HEK293 (cell line): ENCODE measurements around the gene PJVK.

Experiments
- CTCF ChIA-PET: fragments of 350-600 bp; formaldehyde crosslinking; extraction: SDS; loops from one replicate; lab custom pipeline; 2021; ENCODE audit warnings: antibody characterized with exemption; lab: Yijun Ruan, JAX
- POLR2A ChIA-PET: fragments of 300-600 bp; formaldehyde crosslinking; extraction: SDS; loops from one replicate; lab custom pipeline; 2020; ENCODE audit warnings: antibody characterized with exemption, inconsistent platforms; lab: Yijun Ruan, JAX
- H3K27ac ChIP-seq: fragments of 200-500 bp; sonication (Bioruptor generic); 2 replicates; pipeline ENCODE4 v1.5.1; 2014; ENCODE audit warnings: low read depth, low read length, control low read depth, inconsistent platforms; ENCODE audit errors: extremely low read depth
- H3K36me3 ChIP-seq, 2 experiments: fragments of 200-500 bp in 1 of 2; sonication (Bioruptor generic) in 1 of 2; 1 replicate in 1 of 2; 2 replicates in 1 of 2; pipeline ENCODE4 v1.5.1; 2014 to 2017; ENCODE audit warnings: inconsistent platforms in 2 of 2, low read length in 2 of 2; ENCODE audit not compliant: control insufficient read depth in 2 of 2, insufficient read depth in 1 of 2
- H3K4me1 ChIP-seq: fragments of 200-500 bp; sonication (Bioruptor generic); 2 replicates; pipeline ENCODE4 v1.5.1; 2014; ENCODE audit warnings: mild to moderate bottlenecking, low read length, inconsistent platforms; ENCODE audit not compliant: control insufficient read depth, insufficient read depth
- H3K4me3 ChIP-seq: 2 replicates; pipeline ENCODE4 v1.5.1; 2011; ENCODE audit warnings: low read depth, mild to moderate bottlenecking, control low read depth, low read length, moderate library complexity
- H3K9me3 ChIP-seq: fragments of 200-500 bp; sonication (Bioruptor generic); 2 replicates; pipeline ENCODE4 v1.5.1; 2014; ENCODE audit warnings: low read depth, low read length, inconsistent platforms; ENCODE audit not compliant: control insufficient read depth, insufficient read depth
- EGR2 ChIP-seq: fragments of 450-650 bp; formaldehyde crosslinking; IDR thresholded peaks from 2 replicates; pipeline ENCODE4 v1.5.1; 2016; ENCODE audit warnings: low read depth, missing biosample characterization, missing genetic modification characterization
- FEZF1 ChIP-seq: fragments of 450-650 bp; formaldehyde crosslinking; IDR thresholded peaks from 2 replicates; pipeline ENCODE4 v1.5.1; 2016; ENCODE audit warnings: missing biosample characterization, missing genetic modification characterization
- GLIS1 ChIP-seq: fragments of 450-650 bp; formaldehyde crosslinking; IDR thresholded peaks from 2 replicates; pipeline ENCODE4 v1.5.1; 2016; ENCODE audit warnings: missing biosample characterization, missing genetic modification characterization
- GLIS2 ChIP-seq: fragments of 450-650 bp; formaldehyde crosslinking; IDR thresholded peaks from 2 replicates; pipeline ENCODE4 v1.5.1; 2016; ENCODE audit warnings: missing biosample characterization, missing genetic modification characterization
- KLF16 ChIP-seq: fragments of 450-650 bp; formaldehyde crosslinking; IDR thresholded peaks from 2 replicates; pipeline ENCODE4 v1.5.1; 2017; ENCODE audit warnings: missing biosample characterization, missing genetic modification characterization
- KLF7 ChIP-seq: fragments of 450-650 bp; formaldehyde crosslinking; IDR thresholded peaks from 2 replicates; pipeline ENCODE4 v1.5.1; 2016; ENCODE audit warnings: missing biosample characterization, missing genetic modification characterization, borderline replicate concordance
- OVOL3 ChIP-seq: fragments of 450-650 bp; formaldehyde crosslinking; IDR thresholded peaks from 2 replicates; pipeline ENCODE4 v1.5.1; 2016; ENCODE audit warnings: missing biosample characterization, missing genetic modification characterization
- PRDM1 ChIP-seq: fragments of 450-650 bp; formaldehyde crosslinking; IDR thresholded peaks from 2 replicates; pipeline ENCODE4; 2016; ENCODE audit warnings: missing biosample characterization, missing genetic modification characterization
- SETDB1 ChIP-seq: IDR thresholded peaks from one replicate; pipeline ENCODE4 v1.6.1; 2017; ENCODE audit warnings: mild to moderate bottlenecking, low read length, moderate library complexity, mixed read lengths; ENCODE audit not compliant: insufficient read length
- SP2 ChIP-seq: fragments of 450-650 bp; formaldehyde crosslinking; IDR thresholded peaks from 2 replicates; pipeline ENCODE4 v1.5.1; 2016; ENCODE audit warnings: missing biosample characterization, missing genetic modification characterization
- ZBTB17 ChIP-seq: fragments of 450-650 bp; formaldehyde crosslinking; IDR thresholded peaks from 2 replicates; pipeline ENCODE4 v1.5.1; 2016; ENCODE audit warnings: missing biosample characterization, missing genetic modification characterization
- ZFP3 ChIP-seq: fragments of 450-650 bp; formaldehyde crosslinking; IDR thresholded peaks from 2 replicates; pipeline ENCODE4 v1.5.1; 2016; ENCODE audit warnings: low read depth, missing biosample characterization, missing genetic modification characterization
- ZNF248 ChIP-seq: fragments of 450-650 bp; formaldehyde crosslinking; IDR thresholded peaks from 2 replicates; pipeline ENCODE4 v1.5.1; 2017; ENCODE audit warnings: missing biosample characterization, missing genetic modification characterization
- ZNF341 ChIP-seq: fragments of 450-650 bp; formaldehyde crosslinking; IDR thresholded peaks from 2 replicates; pipeline ENCODE4; 2016; ENCODE audit warnings: low read depth, missing biosample characterization, missing genetic modification characterization
- ZNF354C ChIP-seq: fragments of 450-650 bp; formaldehyde crosslinking; IDR thresholded peaks from 2 replicates; pipeline ENCODE4 v1.5.1; 2016; ENCODE audit warnings: missing biosample characterization, missing genetic modification characterization, low read depth, borderline replicate concordance
- ZNF521 ChIP-seq: fragments of 450-650 bp; formaldehyde crosslinking; IDR thresholded peaks from 2 replicates; pipeline ENCODE4 v1.5.1; 2017; ENCODE audit warnings: missing biosample characterization, mild to moderate bottlenecking, missing genetic modification characterization
- ZNF571 ChIP-seq: fragments of 450-650 bp; formaldehyde crosslinking; IDR thresholded peaks from 2 replicates; pipeline ENCODE4 v1.5.0; 2017; ENCODE audit warnings: missing biosample characterization, missing genetic modification characterization
- ZNF621 ChIP-seq: fragments of 450-650 bp; formaldehyde crosslinking; IDR thresholded peaks from 2 replicates; pipeline ENCODE4 v1.5.1; 2017; ENCODE audit warnings: missing biosample characterization, missing genetic modification characterization
- ZNF776 ChIP-seq: fragments of 450-650 bp; formaldehyde crosslinking; IDR thresholded peaks from 2 replicates; pipeline ENCODE4 v1.5.0; 2017; ENCODE audit warnings: missing biosample characterization, missing genetic modification characterization, borderline replicate concordance
- ZNF785 ChIP-seq: fragments of 450-650 bp; formaldehyde crosslinking; IDR thresholded peaks from 2 replicates; pipeline ENCODE4 v1.5.1; 2016; ENCODE audit warnings: missing biosample characterization, missing genetic modification characterization
- ZNF791 ChIP-seq: fragments of 450-650 bp; formaldehyde crosslinking; IDR thresholded peaks from 2 replicates; pipeline ENCODE4 v1.5.1; 2016; ENCODE audit warnings: missing biosample characterization, missing genetic modification characterization
- ZNF837 ChIP-seq: fragments of 450-650 bp; formaldehyde crosslinking; IDR thresholded peaks from 2 replicates; pipeline ENCODE4 v1.5.1; 2016; ENCODE audit warnings: missing biosample characterization, missing genetic modification characterization
- TF ChIP-seq, protein P1 (sequence below): fragments of 450-650 bp; formaldehyde crosslinking; IDR thresholded peaks from 2 replicates; pipeline ENCODE4 v1.5.1; 2016; ENCODE audit warnings: missing biosample characterization, missing genetic modification characterization
- TF ChIP-seq, protein P2 (sequence below): fragments of 450-650 bp; formaldehyde crosslinking; IDR thresholded peaks from 2 replicates; pipeline ENCODE4 v1.5.1; 2016; ENCODE audit warnings: missing biosample characterization, missing genetic modification characterization
- TF ChIP-seq, protein P3 (sequence below): fragments of 450-650 bp; formaldehyde crosslinking; IDR thresholded peaks from 2 replicates; pipeline ENCODE4 v1.5.1; 2017; ENCODE audit warnings: missing biosample characterization, missing genetic modification characterization
- TF ChIP-seq, protein P4 (sequence below): fragments of 450-650 bp; formaldehyde crosslinking; IDR thresholded peaks from 2 replicates; pipeline ENCODE4 v1.5.1; 2016; ENCODE audit warnings: missing biosample characterization, missing genetic modification characterization
- TF ChIP-seq, protein P5 (sequence below): fragments of 450-650 bp; formaldehyde crosslinking; IDR thresholded peaks from 2 replicates; pipeline ENCODE4 v1.5.1; 2016; ENCODE audit warnings: missing biosample characterization, missing genetic modification characterization
- TF ChIP-seq, protein P6 (sequence below): fragments of 450-650 bp; formaldehyde crosslinking; IDR thresholded peaks from 2 replicates; pipeline ENCODE4 v1.5.1; 2016; ENCODE audit warnings: missing biosample characterization, missing genetic modification characterization

The PJVK gene

DNA sequence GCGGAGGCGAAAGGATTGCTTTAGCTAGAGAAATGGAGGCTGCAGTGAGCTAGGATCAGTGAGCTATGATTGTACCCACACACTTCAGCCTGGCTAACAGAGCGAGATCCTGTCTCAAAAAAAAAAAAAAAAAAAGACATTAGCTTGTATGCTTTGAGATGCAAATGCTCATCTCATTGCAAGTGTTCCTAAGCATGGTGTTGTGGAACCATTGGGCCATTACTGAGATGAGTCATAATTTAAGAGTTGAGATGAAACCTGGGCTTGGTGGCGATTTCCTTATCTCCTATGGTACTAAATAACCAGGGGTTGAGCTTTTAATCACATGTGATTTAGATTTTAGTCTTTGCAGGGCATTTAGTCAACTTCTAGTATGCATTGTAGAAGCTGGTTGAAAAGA, 31.3 kb downstream of the PJVK start (continued):
- TF ChIP-seq, protein P1, sequence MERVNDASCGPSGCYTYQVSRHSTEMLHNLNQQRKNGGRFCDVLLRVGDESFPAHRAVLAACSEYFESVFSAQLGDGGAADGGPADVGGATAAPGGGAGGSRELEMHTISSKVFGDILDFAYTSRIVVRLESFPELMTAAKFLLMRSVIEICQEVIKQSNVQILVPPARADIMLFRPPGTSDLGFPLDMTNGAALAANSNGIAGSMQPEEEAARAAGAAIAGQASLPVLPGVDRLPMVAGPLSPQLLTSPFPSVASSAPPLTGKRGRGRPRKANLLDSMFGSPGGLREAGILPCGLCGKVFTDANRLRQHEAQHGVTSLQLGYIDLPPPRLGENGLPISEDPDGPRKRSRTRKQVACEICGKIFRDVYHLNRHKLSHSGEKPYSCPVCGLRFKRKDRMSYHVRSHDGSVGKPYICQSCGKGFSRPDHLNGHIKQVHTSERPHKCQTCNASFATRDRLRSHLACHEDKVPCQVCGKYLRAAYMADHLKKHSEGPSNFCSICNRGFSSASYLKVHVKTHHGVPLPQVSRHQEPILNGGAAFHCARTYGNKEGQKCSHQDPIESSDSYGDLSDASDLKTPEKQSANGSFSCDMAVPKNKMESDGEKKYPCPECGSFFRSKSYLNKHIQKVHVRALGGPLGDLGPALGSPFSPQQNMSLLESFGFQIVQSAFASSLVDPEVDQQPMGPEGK (tag by site-specific recombination) = no peak
- TF ChIP-seq ZFP3 (tag by site-specific recombination) = no peak
- TF ChIP-seq ZBTB17 (tag by site-specific recombination) = peak; percentile 60; the same call in 1 of the 2 replicates
- TF ChIP-seq, protein P2, sequence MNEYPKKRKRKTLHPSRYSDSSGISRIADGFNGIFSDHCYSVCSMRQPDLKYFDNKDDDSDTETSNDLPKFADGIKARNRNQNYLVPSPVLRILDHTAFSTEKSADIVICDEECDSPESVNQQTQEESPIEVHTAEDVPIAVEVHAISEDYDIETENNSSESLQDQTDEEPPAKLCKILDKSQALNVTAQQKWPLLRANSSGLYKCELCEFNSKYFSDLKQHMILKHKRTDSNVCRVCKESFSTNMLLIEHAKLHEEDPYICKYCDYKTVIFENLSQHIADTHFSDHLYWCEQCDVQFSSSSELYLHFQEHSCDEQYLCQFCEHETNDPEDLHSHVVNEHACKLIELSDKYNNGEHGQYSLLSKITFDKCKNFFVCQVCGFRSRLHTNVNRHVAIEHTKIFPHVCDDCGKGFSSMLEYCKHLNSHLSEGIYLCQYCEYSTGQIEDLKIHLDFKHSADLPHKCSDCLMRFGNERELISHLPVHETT = no peak
- TF ChIP-seq, protein P3, sequence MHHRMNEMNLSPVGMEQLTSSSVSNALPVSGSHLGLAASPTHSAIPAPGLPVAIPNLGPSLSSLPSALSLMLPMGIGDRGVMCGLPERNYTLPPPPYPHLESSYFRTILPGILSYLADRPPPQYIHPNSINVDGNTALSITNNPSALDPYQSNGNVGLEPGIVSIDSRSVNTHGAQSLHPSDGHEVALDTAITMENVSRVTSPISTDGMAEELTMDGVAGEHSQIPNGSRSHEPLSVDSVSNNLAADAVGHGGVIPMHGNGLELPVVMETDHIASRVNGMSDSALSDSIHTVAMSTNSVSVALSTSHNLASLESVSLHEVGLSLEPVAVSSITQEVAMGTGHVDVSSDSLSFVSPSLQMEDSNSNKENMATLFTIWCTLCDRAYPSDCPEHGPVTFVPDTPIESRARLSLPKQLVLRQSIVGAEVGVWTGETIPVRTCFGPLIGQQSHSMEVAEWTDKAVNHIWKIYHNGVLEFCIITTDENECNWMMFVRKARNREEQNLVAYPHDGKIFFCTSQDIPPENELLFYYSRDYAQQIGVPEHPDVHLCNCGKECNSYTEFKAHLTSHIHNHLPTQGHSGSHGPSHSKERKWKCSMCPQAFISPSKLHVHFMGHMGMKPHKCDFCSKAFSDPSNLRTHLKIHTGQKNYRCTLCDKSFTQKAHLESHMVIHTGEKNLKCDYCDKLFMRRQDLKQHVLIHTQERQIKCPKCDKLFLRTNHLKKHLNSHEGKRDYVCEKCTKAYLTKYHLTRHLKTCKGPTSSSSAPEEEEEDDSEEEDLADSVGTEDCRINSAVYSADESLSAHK = no peak
- no peak for TF ChIP-seq ZNF248 (tag by site-specific recombination)
- no peak for TF ChIP-seq EGR2 (tag by site-specific recombination)
- TF ChIP-seq SETDB1 = no peak
- TF ChIP-seq, protein P4, sequence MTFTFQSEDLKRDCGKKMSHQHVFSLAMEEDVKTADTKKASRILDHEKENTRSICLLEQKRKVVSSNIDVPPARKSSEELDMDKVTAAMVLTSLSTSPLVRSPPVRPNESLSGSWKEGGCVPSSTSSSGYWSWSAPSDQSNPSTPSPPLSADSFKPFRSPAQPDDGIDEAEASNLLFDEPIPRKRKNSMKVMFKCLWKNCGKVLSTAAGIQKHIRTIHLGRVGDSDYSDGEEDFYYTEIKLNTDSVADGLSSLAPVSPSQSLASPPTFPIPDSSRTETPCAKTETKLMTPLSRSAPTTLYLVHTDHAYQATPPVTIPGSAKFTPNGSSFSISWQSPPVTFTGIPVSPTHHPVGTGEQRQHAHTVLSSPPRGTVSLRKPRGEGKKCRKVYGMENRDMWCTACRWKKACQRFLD (tag by site-specific recombination) = no peak
- TF ChIP-seq KLF7 (tag by site-specific recombination) = no peak
- peak; percentile 47 for TF ChIP-seq FEZF1 (tag by site-specific recombination)
- no peak for TF ChIP-seq ZNF571
- TF ChIP-seq ZNF521 = no peak

DNA sequence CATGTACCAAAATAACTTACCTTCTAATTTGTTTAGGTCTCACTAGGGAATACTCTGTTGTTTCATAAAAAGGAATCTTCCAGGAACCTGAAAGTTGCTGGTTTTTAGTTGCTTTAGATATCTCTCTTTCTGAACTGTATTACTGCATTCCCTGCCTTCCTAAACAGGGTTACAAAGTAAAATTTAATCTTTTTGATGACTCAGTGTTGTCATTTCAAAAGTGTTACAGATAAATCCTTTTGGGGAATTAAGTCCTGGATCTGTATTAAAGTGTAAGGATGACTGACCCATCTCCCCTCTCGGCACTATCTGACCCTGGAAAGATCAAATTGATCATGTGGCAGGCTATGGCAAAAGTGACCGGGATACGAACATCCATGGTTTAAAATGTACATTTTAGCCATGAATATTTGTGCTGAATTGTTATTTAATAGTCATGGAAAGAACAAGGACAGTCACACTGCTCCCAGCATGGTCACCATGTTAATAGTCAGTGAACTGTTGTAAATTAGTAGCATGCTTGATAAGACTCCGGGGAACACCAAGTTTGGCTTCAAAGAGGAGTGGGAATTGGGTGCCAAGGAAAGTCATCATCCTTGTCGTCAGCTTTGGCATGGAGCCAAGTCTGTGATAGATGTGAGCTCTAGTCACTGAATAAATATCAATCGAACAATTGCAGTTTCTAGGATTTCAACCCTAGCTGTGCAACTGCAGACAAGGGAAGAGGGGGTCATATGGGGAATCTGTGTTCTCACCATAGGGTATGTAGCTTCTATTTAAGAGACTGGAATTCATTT, 33.3 kb downstream of the PJVK start:
- Histone ChIP-seq H3K4me3 (no peak overlapping the region; the same call in 1 of the 2 replicates), H3K9me3 (no peaks in the 10 kb centered on the region), H3K36me3 (peaks cover 0 to 17% of the 10 kb centered on the region in 2 experiments; a peak in 2 of 3 replicates), H3K27ac (no peak overlapping the region), H3K4me1 (peaks cover 18% of the 10 kb centered on the region)
- POLR2A ChIA-PET = interaction anchor here (0.5 to 0.9 kb wide), 2 partner anchors 10 to 33 kb away, joined by 3 to 6 read pairs; partner anchors contain the start of genes PJVK and PRKRA
- CTCF ChIA-PET = no interaction called here
- TF ChIP-seq ZNF791 (no peak), ZNF785 (tag by site-specific recombination) (no peak), GLIS1 (tag by site-specific recombination) (no peak), ZNF776 (tag by site-specific recombination) (no peak), OVOL3 (tag by site-specific recombination) (no peak), GLIS2 (tag by site-specific recombination) (no peak), KLF16 (0 out of 2 replicates have a peak, but pooled peaks have one; percentile 32), ZNF354C (tag by site-specific recombination) (no peak), SP2 (tag by site-specific recombination) (no peak), ZNF837 (no peak), PRDM1 (tag by site-specific recombination) (no peak), ZNF341 (tag by site-specific recombination) (no peak), ZNF621 (tag by site-specific recombination) (no peak)
- TF ChIP-seq, protein P5, sequence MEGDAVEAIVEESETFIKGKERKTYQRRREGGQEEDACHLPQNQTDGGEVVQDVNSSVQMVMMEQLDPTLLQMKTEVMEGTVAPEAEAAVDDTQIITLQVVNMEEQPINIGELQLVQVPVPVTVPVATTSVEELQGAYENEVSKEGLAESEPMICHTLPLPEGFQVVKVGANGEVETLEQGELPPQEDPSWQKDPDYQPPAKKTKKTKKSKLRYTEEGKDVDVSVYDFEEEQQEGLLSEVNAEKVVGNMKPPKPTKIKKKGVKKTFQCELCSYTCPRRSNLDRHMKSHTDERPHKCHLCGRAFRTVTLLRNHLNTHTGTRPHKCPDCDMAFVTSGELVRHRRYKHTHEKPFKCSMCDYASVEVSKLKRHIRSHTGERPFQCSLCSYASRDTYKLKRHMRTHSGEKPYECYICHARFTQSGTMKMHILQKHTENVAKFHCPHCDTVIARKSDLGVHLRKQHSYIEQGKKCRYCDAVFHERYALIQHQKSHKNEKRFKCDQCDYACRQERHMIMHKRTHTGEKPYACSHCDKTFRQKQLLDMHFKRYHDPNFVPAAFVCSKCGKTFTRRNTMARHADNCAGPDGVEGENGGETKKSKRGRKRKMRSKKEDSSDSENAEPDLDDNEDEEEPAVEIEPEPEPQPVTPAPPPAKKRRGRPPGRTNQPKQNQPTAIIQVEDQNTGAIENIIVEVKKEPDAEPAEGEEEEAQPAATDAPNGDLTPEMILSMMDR = no peak
- TF ChIP-seq, protein P6, sequence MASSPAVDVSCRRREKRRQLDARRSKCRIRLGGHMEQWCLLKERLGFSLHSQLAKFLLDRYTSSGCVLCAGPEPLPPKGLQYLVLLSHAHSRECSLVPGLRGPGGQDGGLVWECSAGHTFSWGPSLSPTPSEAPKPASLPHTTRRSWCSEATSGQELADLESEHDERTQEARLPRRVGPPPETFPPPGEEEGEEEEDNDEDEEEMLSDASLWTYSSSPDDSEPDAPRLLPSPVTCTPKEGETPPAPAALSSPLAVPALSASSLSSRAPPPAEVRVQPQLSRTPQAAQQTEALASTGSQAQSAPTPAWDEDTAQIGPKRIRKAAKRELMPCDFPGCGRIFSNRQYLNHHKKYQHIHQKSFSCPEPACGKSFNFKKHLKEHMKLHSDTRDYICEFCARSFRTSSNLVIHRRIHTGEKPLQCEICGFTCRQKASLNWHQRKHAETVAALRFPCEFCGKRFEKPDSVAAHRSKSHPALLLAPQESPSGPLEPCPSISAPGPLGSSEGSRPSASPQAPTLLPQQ (tag by site-specific recombination) = peak; percentile 49; the same call in 1 of the 2 replicates
